HFFc6 (cell line): ENCODE data around the gene JAKMIP3. TPM values are rescaled to one million over a fixed set of nuclear protein-coding genes. Genes with fewer than 3 reads are reported as not detected.

ENCODE experiments used
- DNase-seq: peaks from one replicate; pipeline ENCODE4 v3.0.0-alpha.2; 2018
- H3K27ac Mint-ChIP-seq: 2 replicates; pipeline ENCODE4 v1.8.0; 2020; ENCODE audit warnings: mild to moderate bottlenecking, mixed read lengths
- H3K27me3 Mint-ChIP-seq: 2 replicates; pipeline ENCODE4 v1.8.0; 2021; ENCODE audit warnings: mild to moderate bottlenecking, moderate library complexity, mixed read lengths; ENCODE audit not compliant: insufficient read depth
- H3K36me3 Mint-ChIP-seq: 2 replicates; pipeline ENCODE4 v1.8.0; 2021; ENCODE audit warnings: low read depth, mixed read lengths
- H3K4me1 Mint-ChIP-seq: 2 replicates; pipeline ENCODE4 v1.8.0; 2020; ENCODE audit warnings: low read depth, mixed read lengths
- H3K4me3 Mint-ChIP-seq: 2 replicates; pipeline ENCODE4 v1.8.0; 2020; ENCODE audit warnings: mild to moderate bottlenecking, moderate library complexity, mixed read lengths
- H3K9me3 Mint-ChIP-seq: 2 replicates; pipeline ENCODE4 v1.8.0; 2020; ENCODE audit warnings: mild to moderate bottlenecking, mixed read lengths
- total RNA-seq, 6 experiments: library from RNA; stranded (reverse); fragmentation: NEBNext Ultra II Directional; extraction: Animal tissue kit (Norgen Biotek cat#: 25700); gene quantifications; 2 replicates in 1 of 6; 3 replicates in 5 of 6; pipeline ENCODE4 v1.2.3, GENCODE V29; 2021
- TF ChIP-seq, protein P1 (sequence below): fragments of 200-600 bp; sonication (generic); IDR thresholded peaks from 2 replicates; pipeline ENCODE4 v1.5.0; 2021; ENCODE audit warnings: antibody characterized with exemption, mild to moderate bottlenecking

Gene JAKMIP3
- total RNA-seq, 6 experiments from 2014 or later, result 0.05 to 0.19 (median 0.13) TPM

DNA sequence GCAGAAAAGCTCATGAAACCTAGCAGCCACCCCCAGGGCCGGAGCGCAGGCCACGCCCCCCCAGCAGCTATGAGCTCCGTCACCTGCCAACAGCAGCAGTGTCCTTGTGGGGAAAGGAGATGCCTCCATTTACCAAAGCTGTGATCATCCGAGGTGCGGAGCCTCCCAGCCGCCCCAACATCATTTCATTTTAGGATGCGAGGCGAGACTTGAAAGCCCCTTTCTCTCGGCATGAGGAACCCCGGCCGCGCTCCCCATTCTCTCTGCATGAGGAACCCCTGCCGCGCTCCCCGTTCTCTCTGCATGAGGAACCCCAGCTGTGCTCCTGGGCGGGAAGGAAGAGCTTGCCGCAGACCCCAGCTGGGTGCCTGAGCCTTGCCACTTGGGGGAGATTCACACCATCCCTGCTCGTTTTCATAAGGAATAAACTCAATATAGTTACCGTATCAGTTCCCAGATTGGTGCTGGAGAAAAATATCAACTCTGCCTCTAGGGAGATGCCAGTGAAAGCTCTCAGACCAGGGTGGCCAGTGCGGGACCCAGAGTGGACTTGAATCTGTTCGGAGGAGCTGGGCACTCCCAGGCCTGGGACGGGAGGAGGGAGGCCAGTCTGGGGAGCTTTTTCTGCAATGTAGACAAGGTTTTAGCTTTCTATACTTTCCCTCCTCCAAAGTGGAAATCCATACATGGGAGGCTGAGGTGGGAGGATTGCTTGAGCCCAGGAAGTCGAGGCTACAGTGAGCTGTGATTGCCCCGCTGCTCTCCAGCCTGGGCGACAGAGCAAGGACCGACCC, 35.0 kb downstream of the JAKMIP3 start:
- Mint-ChIP-seq H3K27ac (no peak overlapping the region), H3K4me3 (no peak overlapping the region), H3K27me3 (peaks cover 30% of the 10 kb centered on the region), H3K36me3 (no peaks in the 10 kb centered on the region), H3K4me1 (peaks cover 8% of the 10 kb centered on the region), H3K9me3 (no peaks in the 10 kb centered on the region)
- TF ChIP-seq, protein P1, sequence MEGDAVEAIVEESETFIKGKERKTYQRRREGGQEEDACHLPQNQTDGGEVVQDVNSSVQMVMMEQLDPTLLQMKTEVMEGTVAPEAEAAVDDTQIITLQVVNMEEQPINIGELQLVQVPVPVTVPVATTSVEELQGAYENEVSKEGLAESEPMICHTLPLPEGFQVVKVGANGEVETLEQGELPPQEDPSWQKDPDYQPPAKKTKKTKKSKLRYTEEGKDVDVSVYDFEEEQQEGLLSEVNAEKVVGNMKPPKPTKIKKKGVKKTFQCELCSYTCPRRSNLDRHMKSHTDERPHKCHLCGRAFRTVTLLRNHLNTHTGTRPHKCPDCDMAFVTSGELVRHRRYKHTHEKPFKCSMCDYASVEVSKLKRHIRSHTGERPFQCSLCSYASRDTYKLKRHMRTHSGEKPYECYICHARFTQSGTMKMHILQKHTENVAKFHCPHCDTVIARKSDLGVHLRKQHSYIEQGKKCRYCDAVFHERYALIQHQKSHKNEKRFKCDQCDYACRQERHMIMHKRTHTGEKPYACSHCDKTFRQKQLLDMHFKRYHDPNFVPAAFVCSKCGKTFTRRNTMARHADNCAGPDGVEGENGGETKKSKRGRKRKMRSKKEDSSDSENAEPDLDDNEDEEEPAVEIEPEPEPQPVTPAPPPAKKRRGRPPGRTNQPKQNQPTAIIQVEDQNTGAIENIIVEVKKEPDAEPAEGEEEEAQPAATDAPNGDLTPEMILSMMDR, result no peak
- no peak for DNase-seq

DNA sequence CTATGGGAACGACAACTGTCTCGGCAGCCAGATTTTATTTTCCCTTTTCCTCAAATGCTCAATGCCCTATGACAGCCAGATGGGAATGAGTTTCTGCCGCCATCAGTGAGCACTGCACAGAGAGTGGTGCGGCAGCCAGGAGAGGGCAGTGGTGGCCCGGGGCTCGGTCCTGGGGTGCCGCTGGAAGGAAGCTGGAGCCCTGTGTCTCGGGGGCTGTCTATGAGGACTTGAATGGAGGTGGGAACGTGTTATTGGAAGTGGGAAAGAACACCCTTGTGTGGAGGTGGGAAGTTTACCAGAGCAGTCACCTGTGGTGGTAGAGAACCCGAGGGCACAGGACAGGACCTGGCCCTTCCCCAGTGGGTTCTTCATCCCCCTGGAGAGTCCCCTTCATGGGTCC, 35.8 kb downstream of the JAKMIP3 start:
- H3K4me1 Mint-ChIP-seq, result peaks cover under 1% of the 10 kb centered on the region
- TF ChIP-seq, protein P1, result peak; percentile 25; the same call in 1 of the 2 replicates
- H3K4me3 Mint-ChIP-seq, result no peak overlapping the region
- H3K27me3 Mint-ChIP-seq, result peaks cover 29% of the 10 kb centered on the region
- H3K9me3 Mint-ChIP-seq, result no peaks in the 10 kb centered on the region
- H3K27ac Mint-ChIP-seq, result no peak overlapping the region
- no peak for DNase-seq
- H3K36me3 Mint-ChIP-seq, result no peaks in the 10 kb centered on the region

DNA sequence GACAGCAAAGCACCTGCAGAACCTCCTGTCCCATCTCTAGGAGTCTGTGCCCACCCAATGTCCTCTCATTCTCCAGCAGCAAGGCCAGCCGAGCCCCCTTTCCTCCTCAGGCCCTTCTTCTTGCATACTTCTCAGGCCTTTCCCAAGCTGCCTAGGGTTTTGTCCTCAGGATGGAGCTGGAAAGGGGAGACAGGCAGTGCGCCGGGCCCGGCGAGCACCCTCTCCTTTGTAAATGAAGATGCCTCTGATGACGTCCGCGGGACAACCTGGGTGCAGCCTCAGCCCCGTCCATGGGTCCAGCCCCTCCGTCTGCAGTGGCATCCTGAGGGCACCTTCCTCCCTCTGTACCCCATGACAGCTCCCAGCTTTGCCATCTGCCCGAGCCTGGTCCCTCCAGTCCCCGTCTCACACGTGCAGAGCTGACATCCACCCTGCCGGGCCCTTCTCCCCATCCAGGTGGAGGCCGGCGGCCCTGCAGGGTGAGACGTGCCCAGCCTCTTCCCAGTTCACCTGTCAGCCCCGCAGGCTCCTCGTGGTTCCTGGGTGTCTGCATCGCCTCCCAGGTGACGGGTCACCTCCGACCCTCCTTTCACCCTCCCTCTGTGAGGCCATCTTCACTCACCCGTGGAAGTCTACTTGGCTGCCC, 36.4 kb downstream of the JAKMIP3 start:
- Mint-ChIP-seq H3K4me3 (no peak overlapping the region), H3K27ac (no peak overlapping the region), H3K27me3 (peaks cover 29% of the 10 kb centered on the region), H3K9me3 (no peaks in the 10 kb centered on the region), H3K36me3 (no peaks in the 10 kb centered on the region), H3K4me1 (no peaks in the 10 kb centered on the region)
- no peak for DNase-seq
- TF ChIP-seq, protein P1, result no peak

DNA sequence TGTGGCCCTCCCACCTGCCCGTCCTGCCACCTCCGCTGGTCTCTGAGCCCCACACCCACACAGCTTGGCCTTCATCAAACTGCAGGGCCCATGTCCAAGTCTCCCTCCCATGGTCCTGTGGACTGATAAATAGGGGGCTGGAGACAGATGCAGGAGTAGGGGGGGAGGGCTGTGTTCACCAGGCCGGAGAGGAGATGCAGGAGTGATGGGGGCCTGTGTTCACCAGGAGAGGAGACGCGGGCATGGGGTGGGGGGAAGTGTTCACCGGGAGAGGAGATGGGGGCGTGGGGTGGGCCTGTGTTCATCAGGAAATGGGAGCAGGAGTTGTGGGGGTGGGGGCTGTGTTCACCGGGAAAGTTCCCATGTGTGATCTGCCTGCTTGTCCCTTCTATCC, 37.0 kb downstream of the JAKMIP3 start:
- H3K4me1 Mint-ChIP-seq, result no peaks in the 10 kb centered on the region
- H3K36me3 Mint-ChIP-seq, result no peaks in the 10 kb centered on the region
- peaks cover 29% of the 10 kb centered on the region for H3K27me3 Mint-ChIP-seq
- H3K9me3 Mint-ChIP-seq, result no peaks in the 10 kb centered on the region
- no peak overlapping the region for H3K27ac Mint-ChIP-seq
- TF ChIP-seq, protein P1, result no peak
- no peak overlapping the region for H3K4me3 Mint-ChIP-seq
- DNase-seq, result no peak

DNA sequence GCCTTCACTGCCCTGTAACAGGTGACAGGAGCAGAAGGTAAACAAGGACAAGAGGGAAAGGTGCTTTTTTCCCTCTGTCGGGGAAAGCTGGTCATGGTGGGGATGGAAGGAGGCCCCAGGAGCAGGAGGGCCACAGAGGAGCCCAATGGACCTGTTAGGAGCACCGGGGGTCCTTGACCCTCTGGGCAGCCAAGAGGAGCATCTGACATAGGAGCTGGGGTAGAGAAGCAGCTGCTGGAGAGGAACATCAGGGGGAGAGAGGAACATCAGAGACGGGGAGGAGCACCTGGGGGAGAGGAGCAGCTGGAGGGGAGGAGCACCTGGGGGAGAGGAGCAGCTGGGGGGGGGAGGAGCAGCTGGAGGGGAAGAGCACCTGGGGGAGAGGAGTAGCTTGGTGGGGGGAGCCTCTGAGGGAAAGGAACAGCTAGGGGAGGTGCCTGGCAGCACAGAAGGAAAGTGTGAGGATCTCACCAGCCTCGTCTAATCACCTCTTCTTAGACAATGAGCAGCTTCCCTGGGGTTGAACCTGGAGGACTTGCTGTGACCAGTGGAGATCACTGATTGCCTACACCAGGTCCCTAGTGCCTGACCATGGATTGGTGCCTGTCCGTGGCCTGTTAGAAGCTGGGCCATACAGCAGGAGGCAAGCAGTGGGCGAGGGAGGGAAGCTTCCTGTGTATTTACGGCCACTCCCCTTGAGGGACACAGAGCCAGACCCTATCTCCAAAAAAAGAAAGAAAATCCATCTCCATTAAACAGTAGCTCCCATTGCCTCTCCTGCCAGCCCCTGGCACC, 37.6 kb downstream of the JAKMIP3 start:
- Mint-ChIP-seq H3K36me3 (no peaks in the 10 kb centered on the region), H3K9me3 (no peaks in the 10 kb centered on the region), H3K4me3 (no peak overlapping the region), H3K4me1 (no peaks in the 10 kb centered on the region), H3K27ac (no peak overlapping the region), H3K27me3 (peaks cover 29% of the 10 kb centered on the region)
- DNase-seq, result no peak
- TF ChIP-seq, protein P1, result no peak
